Measurements from ENCODE around the gene AVPI1. TPM values are rescaled to one million over a fixed set of nuclear protein-coding genes. Genes with fewer than 3 reads are reported as not detected.
A peak's percentile ranks its signal among the peaks of the same experiment; 100 is the strongest.

AVPI1 gene
- total RNA-seq, 1 experiment from 2014 or later, result 6.5 TPM

DNA sequence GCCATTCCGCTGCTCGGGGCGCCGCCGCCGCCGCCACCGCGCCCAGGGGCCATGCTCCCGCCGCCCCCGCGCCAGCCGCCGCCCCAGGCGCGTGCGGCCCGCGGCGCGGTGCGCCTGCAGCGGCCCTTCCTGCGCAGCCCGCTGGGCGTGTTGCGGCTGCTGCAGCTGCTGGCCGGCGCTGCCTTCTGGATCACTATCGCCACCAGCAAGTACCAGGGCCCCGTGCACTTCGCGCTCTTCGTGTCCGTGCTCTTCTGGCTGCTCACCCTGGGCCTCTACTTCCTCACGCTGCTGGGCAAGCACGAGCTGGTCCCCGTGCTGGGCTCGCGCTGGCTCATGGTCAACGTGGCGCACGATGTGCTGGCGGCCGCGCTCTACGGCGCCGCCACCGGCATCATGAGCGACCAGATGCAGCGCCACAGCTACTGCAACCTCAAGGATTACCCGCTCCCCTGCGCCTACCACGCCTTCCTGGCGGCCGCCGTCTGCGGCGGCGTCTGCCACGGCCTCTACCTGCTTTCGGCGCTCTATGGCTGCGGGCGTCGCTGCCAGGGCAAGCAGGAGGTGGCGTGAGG lies 26.9 kb upstream of the AVPI1 start:
- Histone ChIP-seq H2BK12ac (ENCODE audit: insufficient read length, low read depth, low read length) (peak overlapping the region; percentile 26), H2AFZ (ENCODE audit: low read length) (no peak overlapping the region), H4K20me1 (ENCODE audit: control insufficient read depth, insufficient read depth, insufficient read length) (no peaks in the 10 kb centered on the region), H2BK5ac (ENCODE audit: insufficient read length, low read length) (no peak overlapping the region), H3K27me3 (ENCODE audit: insufficient read depth, low read length) (no peaks in the 10 kb centered on the region), H3K79me2 (ENCODE audit: insufficient read depth, low read length) (no peaks in the 10 kb centered on the region), H2BK120ac (ENCODE audit: low read depth, low read length, poor library complexity, severe bottlenecking) (no peak overlapping the region), H3K9ac (ENCODE audit: extremely low read depth, insufficient read length, low read length) (peak overlapping the region; percentile 25), H3K18ac (ENCODE audit: insufficient read length, low read depth, low read length) (peak overlapping the region; percentile 63), H3K23ac (ENCODE audit: insufficient read length, low read depth, low read length) (no peak overlapping the region), H3K4me2 (ENCODE audit: insufficient read depth, insufficient read length, low read length) (peak overlapping the region; percentile 81), H2BK20ac (ENCODE audit: low read depth, low read length, poor library complexity, severe bottlenecking) (no peak overlapping the region), H4K8ac (replicated peaks; ENCODE audit: insufficient read length, low read depth, low read length) (no peak overlapping the region), H2BK15ac (ENCODE audit: low read depth, low read length) (no peak overlapping the region), H3K79me1 (ENCODE audit: insufficient read depth, low read depth, low read length, poor library complexity, severe bottlenecking) (no peaks in the 10 kb centered on the region), H3T11ph (ENCODE audit: low read length) (no peak overlapping the region), H3K14ac (ENCODE audit: insufficient read depth, low read length) (peak overlapping the region; percentile 88), H3K27ac (ENCODE audit: insufficient read length, low read depth, low read length) (no peak overlapping the region), H3K4me1 (ENCODE audit: insufficient read depth, low read length) (peaks cover 5% of the 10 kb centered on the region; the same call in 1 of the 2 replicates), H4K5ac (ENCODE audit: insufficient read length, low read depth, low read length) (no peak overlapping the region), H3K23me2 (ENCODE audit: insufficient read length, low read depth, low read length, poor library complexity, severe bottlenecking) (peaks cover 21% of the 10 kb centered on the region), H2AK5ac (ENCODE audit: insufficient read length, low read length) (no peak overlapping the region), H4K91ac (ENCODE audit: insufficient read length, low read depth, low read length) (no peak overlapping the region), H3K56ac (ENCODE audit: insufficient read length, low read depth, low read length) (no peak overlapping the region), H3K4ac (ENCODE audit: low read depth, low read length) (no peak overlapping the region), H3K9me3 (ENCODE audit: control insufficient read depth, low read depth, low read length) (no peaks in the 10 kb centered on the region)
- H3K27me3 Mint-ChIP-seq (ENCODE audit: low read depth), result peaks cover 7% of the 10 kb centered on the region
- TF ChIP-seq, protein P1, sequence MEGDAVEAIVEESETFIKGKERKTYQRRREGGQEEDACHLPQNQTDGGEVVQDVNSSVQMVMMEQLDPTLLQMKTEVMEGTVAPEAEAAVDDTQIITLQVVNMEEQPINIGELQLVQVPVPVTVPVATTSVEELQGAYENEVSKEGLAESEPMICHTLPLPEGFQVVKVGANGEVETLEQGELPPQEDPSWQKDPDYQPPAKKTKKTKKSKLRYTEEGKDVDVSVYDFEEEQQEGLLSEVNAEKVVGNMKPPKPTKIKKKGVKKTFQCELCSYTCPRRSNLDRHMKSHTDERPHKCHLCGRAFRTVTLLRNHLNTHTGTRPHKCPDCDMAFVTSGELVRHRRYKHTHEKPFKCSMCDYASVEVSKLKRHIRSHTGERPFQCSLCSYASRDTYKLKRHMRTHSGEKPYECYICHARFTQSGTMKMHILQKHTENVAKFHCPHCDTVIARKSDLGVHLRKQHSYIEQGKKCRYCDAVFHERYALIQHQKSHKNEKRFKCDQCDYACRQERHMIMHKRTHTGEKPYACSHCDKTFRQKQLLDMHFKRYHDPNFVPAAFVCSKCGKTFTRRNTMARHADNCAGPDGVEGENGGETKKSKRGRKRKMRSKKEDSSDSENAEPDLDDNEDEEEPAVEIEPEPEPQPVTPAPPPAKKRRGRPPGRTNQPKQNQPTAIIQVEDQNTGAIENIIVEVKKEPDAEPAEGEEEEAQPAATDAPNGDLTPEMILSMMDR (conservative IDR thresholded peaks at IDR 0.05), result peak; percentile 32; the same call in 1 of the 3 replicates
- peaks cover 17 to 30% (median 19%) of the 10 kb centered on the region in 3 experiments for H3K36me3 Mint-ChIP-seq (ENCODE audit: insufficient read depth in 1 of 3, low read depth in 3 of 3)
- peak overlapping the region; percentile 98 to 99 for H3K4me3 Mint-ChIP-seq
- no CpG with 5 or more reads among the region's 69 CpGs for WGBS (ENCODE audit: extremely low coverage, insufficient read length, low lambda C conversion rate)
- peaks cover 46 to 51% of the 10 kb centered on the region in 2 experiments for H3K4me1 Mint-ChIP-seq
- no peaks in the 10 kb centered on the region; a peak in 1 of 5 replicates for H3K9me3 Mint-ChIP-seq
- peak; percentile 77 for DNase-seq
- H3K27ac Mint-ChIP-seq, result peak overlapping the region; percentile 97 to 99 (median 99)

All from H9 (cell line).